GM21360 (cell line): ENCODE data around the gene SFXN1.

ENCODE experiments used
- ATAC-seq: cut with Tn5 transposase; IDR thresholded peaks from one replicate; pipeline ENCODE4 v1.9.1; 2021; ENCODE audit warnings: mild to moderate bottlenecking, moderate library complexity; ENCODE audit not compliant: unreplicated experiment

The SFXN1 gene

DNA sequence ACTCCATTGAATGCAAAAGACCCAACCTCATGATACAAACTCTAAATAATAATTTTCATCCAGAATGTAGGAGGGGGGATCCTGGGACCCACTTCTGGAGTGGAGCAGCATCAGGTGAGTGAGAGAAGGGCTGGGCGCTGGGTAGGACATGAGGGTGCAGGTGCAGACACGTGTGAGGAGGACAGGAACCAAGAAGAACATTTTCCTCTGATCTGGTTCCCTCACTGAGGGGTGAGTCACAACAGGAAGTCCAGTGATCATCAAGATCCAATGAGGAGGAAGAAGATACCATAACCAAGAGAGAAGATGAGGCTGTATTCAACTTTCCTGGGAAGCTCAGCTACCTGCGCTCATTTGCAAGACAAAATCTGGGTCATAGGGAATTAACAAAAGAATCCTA lies 57.4 kb downstream of the SFXN1 start:
- no peak for ATAC-seq

DNA sequence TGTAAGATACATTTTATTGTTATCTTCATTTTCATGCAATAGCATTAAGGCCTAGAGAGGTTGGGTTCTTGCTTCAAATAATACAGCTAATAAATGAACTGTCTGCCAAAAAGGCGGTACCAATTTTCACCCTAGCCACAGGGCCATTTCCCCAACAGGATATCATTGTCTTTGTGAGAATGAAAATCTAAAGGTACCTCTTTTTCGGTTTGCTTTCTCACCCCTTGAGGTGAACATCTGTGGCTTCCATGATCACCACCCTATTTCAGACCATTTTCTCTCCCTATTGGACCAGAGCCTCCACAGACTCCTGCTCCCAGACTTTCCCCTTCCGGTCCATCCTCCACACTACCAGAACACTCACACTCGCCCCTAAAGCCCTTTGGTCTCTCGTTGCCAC lies 60.2 kb downstream of the SFXN1 start:
- ATAC-seq, result no peak

- ATAC-seq, result no peak
These were observed 61.6 kb downstream of the SFXN1 start for GRCh38 chr5:175539936-175540335.

GRCh38 chr5:175541264-175541663 lies 62.9 kb downstream of the SFXN1 start:
- ATAC-seq, result no peak

DNA sequence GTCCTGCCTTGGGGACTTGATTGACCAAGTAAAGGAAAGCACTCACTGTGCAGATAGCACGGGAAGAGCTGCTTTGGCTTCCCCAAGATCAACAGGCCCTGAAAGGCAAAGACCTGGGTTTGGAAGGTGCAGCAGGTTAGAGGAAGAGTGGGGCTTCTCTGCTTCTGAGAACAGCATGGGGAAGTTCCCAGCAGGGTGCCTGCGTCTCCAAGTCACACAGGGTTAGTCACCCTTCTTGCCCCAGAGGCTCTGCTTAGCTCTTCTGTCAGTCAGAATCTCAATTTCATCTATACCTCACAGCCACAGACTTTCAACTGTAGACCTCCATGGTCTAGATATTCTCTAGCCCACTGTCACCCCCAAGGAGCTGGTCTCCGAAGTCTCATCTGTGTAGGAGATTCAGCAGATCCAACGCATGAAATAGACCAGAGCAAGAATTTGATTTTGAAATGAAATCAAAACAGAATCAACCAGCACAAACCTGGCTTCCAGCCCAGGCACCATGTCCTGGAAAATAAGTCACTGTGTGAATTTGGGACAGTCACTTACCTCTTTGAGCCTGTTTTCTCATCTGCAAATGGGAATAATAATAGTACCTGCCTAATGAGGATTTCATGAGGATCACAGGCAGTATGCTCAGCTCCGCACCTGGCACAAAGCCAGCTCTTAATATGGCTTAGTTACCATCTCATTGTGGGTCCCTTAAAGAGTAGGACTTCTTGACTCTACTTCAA lies 64.0 kb downstream of the SFXN1 start:
- ATAC-seq, result no peak

GRCh38 chr5:175542966-175543235 lies 64.5 kb downstream of the SFXN1 start:
- ATAC-seq, result no peak

- no peak for ATAC-seq
These were observed 65.8 kb downstream of the SFXN1 start for GRCh38 chr5:175544108-175544511.

DNA sequence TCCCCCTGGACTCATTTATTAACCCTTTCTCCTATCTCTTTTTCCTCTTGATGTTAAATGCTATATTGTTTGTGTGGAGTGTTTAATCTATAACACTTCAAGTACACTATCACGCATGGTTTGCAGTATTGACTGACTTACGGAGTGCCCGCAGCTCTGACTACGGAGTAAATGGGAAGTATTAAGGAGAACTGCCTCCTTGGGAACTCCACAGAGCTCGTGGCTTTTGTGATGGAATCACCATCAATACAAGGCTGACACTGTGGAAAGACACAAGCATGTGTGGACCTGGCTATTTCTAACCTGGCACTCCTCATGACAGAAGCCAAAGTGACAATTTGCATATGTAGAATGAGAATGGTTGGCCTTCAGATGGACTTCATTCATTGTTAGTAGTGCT lies 66.2 kb downstream of the SFXN1 start:
- ATAC-seq, result no peak

- no peak for ATAC-seq
These were observed 69.5 kb downstream of the SFXN1 start for GRCh38 chr5:175547842-175548241.

DNA sequence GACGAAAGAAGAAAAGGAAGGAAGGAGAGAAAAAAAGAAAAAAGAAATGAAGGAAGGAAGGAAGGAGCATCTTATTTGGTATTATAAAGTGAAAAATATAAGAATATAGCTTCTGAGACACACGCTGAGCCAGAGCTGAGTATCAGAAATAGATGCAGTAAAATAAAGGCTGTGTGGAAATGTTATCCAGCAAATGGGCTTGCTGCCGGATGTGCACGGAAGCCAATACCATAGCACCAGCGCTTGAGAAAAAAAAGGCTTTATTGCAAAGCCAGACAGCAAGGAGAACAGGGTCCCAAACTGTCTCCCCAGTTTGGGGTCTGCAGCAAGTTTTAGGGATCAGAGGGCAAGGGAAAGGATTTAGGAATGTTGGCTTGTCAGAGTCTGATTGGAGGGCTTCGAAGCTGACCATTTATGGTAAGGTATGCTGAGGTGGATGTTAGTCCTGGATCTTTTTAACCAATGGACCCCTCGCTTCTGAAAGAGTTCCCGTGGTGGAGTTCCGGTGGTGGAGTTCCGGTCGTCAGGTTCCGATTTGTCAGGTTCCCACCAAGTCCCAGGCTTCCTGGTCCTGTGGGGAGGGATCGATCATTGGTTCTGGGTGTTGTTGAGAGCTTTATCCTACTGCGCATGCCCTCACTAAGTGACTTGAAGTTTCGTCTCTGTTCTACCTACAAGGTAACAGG lies 70.4 kb downstream of the SFXN1 start:
- ATAC-seq, result no peak

DNA sequence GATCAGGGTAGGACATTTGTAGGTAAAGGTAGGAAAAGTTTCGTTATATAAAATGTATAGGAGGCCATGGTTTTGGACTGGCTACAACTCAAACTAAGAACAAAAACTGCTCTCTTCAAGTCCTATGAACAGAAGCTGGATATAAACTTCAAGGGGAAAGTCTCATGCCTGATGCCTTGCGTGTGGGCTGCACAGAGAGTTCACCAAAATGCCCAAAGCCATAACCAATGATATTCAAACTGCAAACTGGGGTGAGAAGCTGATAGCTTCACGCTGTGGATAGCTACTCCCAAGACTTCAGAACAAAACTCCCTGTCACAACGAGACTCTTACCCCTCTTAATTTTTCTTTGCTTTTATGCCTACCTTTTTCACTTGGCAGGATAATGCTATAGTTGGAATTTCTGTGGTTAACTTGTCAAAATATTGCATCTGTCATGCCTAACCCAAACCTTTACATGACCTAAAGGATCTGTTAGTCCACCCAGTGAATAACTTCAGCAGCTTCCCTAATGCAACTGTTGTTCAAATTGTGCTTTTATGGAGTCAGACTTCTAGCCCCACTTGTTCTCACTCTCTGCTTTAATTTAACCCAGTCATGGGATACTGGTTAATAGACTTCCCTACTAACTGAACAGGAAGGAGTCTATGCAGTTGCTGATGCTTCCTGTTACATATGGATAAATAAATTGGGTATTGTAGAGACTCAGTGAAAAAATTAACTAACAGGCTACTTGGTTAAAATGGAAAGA lies 71.9 kb downstream of the SFXN1 start:
- ATAC-seq, result no peak

DNA sequence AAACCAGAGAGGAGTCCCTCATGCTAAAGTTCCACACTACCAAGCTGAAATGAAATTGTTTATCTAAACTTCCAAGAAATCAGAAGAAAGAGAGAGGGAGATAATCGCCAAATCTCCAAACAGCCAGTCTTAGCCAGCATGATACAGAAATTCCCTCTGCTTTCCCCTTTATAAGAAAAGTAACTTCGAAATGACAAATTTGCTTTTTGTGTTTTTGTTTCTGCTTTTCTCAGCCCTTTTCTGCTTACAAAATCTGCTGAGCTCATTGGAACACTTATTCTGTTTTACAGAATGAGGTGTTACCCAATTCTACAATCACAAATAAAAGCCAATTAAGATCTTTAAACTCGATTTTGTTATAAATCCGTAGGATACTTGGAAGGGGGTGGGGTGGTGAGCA lies 72.9 kb downstream of the SFXN1 start:
- ATAC-seq, result no peak

DNA sequence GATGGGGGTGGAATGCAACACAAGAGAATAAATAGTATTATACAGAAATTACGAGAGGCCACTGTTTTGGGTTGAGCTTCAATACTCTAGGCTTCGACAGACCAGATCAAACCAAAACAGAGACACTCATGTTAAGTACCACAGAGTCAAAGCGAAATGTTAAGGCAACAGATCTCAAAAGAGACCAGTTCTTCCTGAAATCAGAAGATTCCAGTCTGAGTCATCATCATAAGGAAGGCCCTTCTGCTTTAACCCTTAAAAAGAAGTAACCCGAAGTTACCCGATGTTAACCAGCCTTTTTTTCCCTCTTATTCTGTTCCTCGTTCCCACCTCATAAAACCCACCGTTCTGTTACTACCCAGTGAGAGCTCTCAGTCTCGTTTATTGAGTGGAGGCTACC lies 75.9 kb downstream of the SFXN1 start:
- no peak for ATAC-seq

DNA sequence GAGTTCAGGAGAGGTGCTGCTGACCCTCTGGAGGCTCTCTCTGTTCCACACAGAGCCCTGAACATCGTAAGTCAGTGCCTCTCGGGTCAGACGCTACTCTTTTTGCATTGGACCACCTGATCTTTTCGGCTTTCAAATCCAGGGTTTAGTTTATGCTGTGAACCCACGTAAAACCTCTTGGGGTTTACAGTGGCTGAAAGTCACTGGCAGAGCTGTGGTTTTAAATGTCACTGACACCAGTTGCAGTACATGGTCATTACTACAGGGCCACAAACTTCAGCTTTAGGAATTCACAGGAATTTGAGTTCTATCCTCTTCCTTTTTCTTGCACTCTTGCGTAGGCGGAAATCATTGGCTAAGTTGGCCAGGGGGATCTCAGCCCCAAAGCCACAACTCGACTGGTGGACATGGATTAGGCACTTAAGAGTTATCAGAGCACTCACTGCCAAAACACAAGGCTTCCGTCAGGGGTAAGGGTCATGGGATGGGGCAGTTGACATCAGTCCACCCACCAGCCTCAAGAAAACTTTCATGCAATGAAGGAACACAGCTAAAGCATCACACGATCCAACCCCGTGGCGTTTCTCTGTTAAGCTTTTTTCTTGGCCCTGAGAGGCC lies 76.9 kb downstream of the SFXN1 start:
- ATAC-seq, result no peak

DNA sequence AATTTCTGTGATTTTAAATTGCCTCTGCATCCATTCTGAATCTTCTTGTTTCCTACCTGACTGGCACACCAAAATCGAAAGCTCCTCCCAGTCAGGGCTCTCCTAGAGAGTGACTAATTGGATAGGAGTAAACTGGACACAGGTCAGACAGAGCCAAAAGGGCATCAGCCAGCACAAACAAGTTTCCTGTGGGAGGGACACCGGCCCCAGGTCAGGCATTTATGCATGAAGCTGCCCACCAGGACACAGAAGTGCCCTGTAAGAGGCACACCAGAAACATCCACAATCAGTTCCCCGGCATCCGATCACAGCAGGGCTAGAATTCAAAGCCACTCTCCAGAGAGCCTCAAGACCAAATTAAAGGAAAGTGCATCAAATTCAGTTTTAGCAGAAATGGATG lies 78.4 kb downstream of the SFXN1 start:
- ATAC-seq, result no peak

DNA sequence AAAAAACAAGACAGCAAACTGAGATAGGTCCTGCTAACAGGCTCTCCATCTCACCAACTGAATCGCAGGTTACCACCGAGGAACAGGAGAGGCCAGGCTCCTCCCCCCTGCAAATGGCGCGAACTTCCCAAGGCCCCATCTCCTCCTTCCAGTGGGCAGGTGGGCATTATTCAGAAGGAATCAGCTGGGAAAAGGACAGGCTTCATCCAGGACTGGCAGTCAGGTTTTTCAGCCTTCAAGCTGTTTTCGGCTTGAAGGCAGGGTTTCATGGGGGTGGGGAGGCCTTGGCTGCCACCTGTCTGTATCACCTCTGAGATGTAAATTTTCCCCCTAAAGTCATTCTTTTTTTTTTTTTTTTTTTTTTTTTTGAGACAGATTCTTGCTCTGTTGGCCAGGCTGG lies 79.4 kb downstream of the SFXN1 start:
- no peak for ATAC-seq

- ATAC-seq, result no peak
These were observed 80.6 kb downstream of the SFXN1 start for GRCh38 chr5:175558801-175559480.

- no peak for ATAC-seq
These were observed 81.7 kb downstream of the SFXN1 start for GRCh38 chr5:175560011-175560410.

DNA sequence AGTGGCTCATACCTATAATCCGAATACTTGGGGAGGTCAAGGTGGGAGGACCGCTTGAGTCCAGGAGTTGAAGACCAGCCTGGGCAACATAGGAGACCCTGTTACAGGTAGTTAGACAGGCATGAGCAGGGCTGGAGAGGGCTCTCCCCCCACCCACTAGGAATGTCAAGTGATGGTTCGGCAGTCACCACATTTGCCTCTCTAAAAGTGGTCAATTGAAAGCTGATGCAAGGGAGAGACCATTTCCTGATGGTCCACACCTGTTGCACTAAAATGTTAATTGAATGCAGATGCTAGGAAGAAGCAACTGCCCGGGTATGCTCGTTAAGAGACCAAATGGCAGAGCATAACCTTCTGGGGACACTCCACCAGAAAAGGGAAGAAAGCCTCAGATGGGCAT lies 82.7 kb downstream of the SFXN1 start:
- ATAC-seq, result no peak

DNA sequence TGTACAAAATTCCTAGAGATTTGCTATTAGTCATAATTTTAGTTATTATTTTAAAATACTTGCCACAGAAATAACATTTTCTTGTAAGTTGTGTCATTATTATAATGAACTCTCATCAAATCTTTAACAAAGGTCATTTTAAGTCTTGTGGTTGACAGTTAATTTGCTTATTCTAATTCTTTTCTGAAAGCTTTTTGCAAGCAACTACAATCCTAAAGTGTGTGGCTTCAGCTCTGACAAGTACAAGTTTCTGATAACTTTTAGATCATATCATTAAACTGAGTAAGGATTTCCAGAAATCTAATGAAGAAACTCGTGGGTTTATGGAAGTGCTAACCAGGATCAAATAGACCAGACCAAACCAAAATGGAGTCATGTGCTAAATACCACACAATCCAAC lies 86.4 kb downstream of the SFXN1 start:
- ATAC-seq, result no peak

DNA sequence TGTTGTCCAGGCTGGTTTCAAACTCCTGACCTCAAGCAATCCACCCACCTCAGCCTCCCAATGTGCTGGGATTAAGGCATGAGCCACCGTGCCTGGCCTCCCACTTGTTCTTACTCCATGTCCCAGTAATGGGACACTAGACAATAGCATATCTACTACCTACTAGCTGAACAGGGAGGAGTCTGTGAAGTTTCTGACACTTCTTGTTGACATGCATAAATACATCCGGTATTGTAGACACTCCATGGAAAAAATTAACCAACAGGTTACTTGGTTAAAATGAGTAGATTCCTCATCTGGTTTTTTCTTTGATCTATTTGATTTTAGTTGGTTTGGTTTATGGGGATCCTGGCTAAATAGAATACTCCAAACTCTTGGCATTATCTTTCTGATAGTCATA lies 88.3 kb downstream of the SFXN1 start:
- no peak for ATAC-seq
